MG63 (cell line): ENCODE measurements around the gene MARCKSL1. TPM values are rescaled to one million over a fixed set of nuclear protein-coding genes. Genes with fewer than 3 reads are reported as not detected.

Experiments used
- total RNA-seq: library from RNA; depleted of rRNA; stranded (reverse); fragments of >200 nt; shearing (Covaris generic); gene quantifications from 2 replicates; pipeline ENCODE4 v1.2.3, GENCODE V29; 2014; ENCODE audit warnings: low replicate concordance; rRNA removed

Gene MARCKSL1
- total RNA-seq, 1 experiment from 2014 or later, result 19.1 TPM

Other genes starting within 250 kb of the MARCKSL1 start
- 38.6 and 43.0 TPM in 2 replicates for gene KPNA6, start 228.2 kb downstream of the MARCKSL1 start, total RNA-seq
- gene TXLNA, start 156.6 kb downstream of the MARCKSL1 start, total RNA-seq, result 78.6 and 87.6 TPM in 2 replicates
- 1.5 TPM in 1 of 2 replicates, not detected in the other for gene CCDC28B, start 135.6 kb downstream of the MARCKSL1 start, total RNA-seq
- 1.4 and 3.8 TPM in 2 replicates for gene IQCC, start 130.6 kb downstream of the MARCKSL1 start, total RNA-seq
- not detected in 2 replicates for gene DCDC2B, start 127.1 kb downstream of the MARCKSL1 start, total RNA-seq
- 12.2 and 14.5 TPM in 2 replicates for gene TMEM234, start 113.9 kb downstream of the MARCKSL1 start, total RNA-seq
- gene EIF3I, start 113.8 kb downstream of the MARCKSL1 start, total RNA-seq, result 515 and 870 TPM in 2 replicates
- gene FAM167B, start 89.0 kb downstream of the MARCKSL1 start, total RNA-seq, result 0.30 TPM in 1 of 2 replicates, not detected in the other
- gene LCK, start 85.0 kb downstream of the MARCKSL1 start, total RNA-seq, result not detected in 2 replicates
- gene HDAC1, start 44.1 kb downstream of the MARCKSL1 start, total RNA-seq, result 88.0 and 98.3 TPM in 2 replicates
- 0.10 TPM in 1 of 2 replicates, not detected in the other for gene FAM229A, start 26.3 kb upstream of the MARCKSL1 start, total RNA-seq
- not detected in 2 replicates for gene TSSK3, start 26.3 kb upstream of the MARCKSL1 start, total RNA-seq
- gene BSDC1, start 58.2 kb upstream of the MARCKSL1 start, total RNA-seq, result 35.8 and 52.2 TPM in 2 replicates
- not detected in 2 replicates for gene ZBTB8B, start 128.8 kb upstream of the MARCKSL1 start, total RNA-seq
- gene ZBTB8A, start 203.2 kb upstream of the MARCKSL1 start, total RNA-seq, result 2.6 and 3.2 TPM in 2 replicates